Fibroblast of the aortic adventitia (primary cell): ENCODE measurements around the gene ALKAL2. TPM values are rescaled to one million over a fixed set of nuclear protein-coding genes. Genes with fewer than 3 reads are reported as not detected.
"Not testable (repeated sequence)": the region's sequence is repeated elsewhere in the genome, so short reads cannot be mapped to it uniquely, and the experiment has no call there.

Experiments used
- DNase-seq: peaks from one replicate; pipeline ENCODE4 v3.0.0-alpha.2; 2010; ENCODE audit warnings: low read depth
- H3K4me3 ChIP-seq: 2 replicates; pipeline ENCODE4 v1.5.1; 2011; ENCODE audit warnings: low read depth, mild to moderate bottlenecking, control low read depth, low read length, moderate library complexity
- total RNA-seq: library from RNA; depleted of rRNA; stranded (reverse); fragments of >200 nt; gene quantifications from 2 replicates; pipeline ENCODE4 v1.2.3, GENCODE V29; 2012; ENCODE audit warnings: low replicate concordance
- TF ChIP-seq, protein P1 (sequence below): IDR thresholded peaks from 2 replicates; pipeline ENCODE4 v1.5.1; 2011; ENCODE audit warnings: mild to moderate bottlenecking, low read length, control low read depth, inconsistent platforms; ENCODE audit not compliant: insufficient read depth

Gene ALKAL2
- total RNA-seq, 1 donor = 1.3 TPM

DNA sequence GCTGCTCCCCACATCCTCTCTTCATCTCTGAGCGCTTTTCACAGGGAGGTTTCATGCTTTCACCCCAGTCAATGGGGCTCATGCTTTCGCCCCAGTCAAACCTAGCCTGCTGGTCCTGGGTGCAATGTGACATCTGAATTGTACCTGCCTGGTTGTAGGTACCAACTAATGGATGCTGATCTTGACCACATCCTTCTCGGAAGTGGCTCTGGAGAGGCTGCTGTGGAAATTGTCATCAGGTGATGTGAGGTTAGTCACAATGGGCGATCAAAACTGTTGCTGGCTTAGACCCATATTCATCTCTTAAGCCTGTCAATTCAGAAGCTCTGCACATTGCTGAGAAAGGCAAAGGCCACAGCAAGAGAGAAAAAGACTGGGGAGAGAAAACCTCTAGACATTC, 32.7 kb upstream of the ALKAL2 start:
- TF ChIP-seq, protein P1, sequence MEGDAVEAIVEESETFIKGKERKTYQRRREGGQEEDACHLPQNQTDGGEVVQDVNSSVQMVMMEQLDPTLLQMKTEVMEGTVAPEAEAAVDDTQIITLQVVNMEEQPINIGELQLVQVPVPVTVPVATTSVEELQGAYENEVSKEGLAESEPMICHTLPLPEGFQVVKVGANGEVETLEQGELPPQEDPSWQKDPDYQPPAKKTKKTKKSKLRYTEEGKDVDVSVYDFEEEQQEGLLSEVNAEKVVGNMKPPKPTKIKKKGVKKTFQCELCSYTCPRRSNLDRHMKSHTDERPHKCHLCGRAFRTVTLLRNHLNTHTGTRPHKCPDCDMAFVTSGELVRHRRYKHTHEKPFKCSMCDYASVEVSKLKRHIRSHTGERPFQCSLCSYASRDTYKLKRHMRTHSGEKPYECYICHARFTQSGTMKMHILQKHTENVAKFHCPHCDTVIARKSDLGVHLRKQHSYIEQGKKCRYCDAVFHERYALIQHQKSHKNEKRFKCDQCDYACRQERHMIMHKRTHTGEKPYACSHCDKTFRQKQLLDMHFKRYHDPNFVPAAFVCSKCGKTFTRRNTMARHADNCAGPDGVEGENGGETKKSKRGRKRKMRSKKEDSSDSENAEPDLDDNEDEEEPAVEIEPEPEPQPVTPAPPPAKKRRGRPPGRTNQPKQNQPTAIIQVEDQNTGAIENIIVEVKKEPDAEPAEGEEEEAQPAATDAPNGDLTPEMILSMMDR = no peak
- DNase-seq = no peak
- no peak overlapping the region for H3K4me3 ChIP-seq

DNA sequence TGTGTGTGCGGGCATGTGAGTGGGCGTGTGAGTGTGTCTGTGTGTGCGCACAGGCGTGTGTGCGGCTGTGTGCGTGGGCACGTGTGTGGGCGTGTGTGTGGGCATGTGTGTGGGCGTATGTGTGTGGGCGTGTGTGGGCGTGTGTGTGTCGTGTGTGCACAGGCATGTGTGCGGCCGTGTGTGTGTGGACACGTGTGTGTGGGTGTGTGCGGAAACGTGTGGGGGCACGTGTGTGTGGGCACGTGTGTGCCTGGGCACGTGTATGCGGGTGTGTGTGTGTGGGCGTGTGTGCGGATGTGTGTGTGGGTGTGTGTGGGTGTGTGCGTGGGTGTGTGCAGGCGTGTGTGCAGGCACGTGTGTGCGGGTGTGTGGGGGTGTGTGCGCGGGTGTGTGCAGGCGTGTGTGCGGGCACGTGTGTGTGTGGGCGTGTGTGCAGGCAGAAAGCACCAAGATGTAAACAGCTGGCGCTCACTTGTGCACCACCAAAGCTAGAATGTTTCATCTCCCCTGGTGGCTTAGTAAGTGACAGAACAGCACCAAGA, 31.2 kb upstream of the ALKAL2 start:
- TF ChIP-seq, protein P1 = no peak
- H3K4me3 ChIP-seq = no peak overlapping the region
- no peak for DNase-seq

DNA sequence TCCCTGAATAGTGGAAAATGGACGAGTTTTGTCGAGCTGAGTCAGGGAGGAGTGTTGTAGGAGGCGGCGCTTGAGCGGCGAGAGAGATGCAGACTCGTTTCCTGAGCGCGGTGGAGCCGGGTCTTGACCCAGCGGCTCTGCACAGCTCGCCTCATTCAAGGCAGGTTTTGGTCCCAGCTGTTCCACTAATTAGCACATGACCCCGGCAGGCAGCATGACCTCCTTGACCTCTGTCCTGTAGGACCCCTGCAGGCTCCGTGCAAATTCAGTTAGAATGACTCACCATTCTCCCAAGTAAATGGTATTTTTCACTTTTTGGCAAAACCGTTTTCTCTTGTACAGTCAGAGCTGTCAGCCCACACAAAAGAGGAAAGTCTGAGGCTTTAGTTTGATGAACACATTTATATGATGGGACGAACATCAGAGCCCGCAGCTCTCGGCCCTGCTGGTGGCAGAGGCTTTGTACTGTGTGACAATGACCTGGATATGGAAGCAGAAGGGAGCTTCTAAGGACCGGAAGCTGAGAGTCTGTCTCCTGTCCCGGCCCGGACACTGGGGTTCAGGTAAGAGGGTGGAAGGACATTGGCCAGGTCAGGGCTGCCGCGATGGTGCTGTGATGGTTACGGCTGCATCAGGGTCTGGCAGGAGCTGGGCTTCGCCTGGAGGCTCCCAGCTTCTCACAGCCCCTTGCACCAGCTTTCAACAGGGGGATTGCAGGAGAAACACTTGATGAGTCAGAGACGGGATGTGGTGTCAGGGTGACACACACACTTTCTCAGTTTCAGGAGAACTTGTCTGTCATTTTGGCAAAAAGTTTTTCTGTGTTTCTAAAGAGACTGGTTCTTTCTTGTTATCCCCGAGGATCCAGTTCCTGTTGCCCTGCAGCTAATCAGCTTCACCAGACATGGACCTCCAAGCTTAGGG, 29.9 kb upstream of the ALKAL2 start:
- peak; percentile 12 for DNase-seq
- H3K4me3 ChIP-seq = no peak overlapping the region
- TF ChIP-seq, protein P1 = no peak

DNA sequence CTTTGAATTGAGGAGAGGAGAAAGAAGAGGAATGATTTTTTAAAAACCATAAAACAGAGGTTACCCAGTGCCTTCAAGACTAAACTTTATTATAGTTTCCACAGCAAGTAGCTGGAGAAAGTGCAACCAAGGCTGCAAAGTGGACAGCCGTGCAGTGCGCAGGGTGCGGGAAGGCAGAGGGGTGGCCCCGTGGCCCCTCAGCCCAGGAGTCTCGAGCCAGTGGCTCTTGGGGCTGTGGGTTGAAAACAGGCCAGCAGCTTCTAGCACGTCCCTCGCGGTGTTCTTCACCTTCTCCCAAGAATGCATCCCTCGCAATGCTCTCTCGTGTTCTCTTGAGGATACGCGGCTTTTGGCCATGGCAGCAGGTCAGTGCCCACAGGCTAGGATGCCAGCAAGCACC, 28.5 kb upstream of the ALKAL2 start:
- no peak overlapping the region for H3K4me3 ChIP-seq
- TF ChIP-seq, protein P1 = no peak
- no peak for DNase-seq

DNA sequence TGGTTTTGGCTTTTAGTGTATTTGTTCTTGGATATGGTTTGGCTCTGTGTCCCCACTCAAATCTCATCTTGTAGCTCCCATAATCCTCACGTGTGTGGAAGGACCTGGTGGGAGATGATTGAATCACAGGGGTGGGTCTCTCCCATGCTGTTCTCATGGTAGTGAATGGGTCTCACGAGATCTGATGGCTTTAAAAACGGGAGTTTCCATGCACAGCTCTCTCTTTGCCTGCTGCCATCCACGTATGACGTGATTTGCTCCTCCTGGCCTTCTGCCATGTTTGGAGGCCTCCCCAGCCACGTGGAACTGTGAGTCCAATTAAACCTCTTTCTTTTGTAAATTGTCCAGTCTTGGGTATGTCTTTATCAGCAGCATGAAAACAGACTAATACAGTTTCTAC, 28.0 kb upstream of the ALKAL2 start:
- not testable (repeated sequence) for H3K4me3 ChIP-seq, DNase-seq

DNA sequence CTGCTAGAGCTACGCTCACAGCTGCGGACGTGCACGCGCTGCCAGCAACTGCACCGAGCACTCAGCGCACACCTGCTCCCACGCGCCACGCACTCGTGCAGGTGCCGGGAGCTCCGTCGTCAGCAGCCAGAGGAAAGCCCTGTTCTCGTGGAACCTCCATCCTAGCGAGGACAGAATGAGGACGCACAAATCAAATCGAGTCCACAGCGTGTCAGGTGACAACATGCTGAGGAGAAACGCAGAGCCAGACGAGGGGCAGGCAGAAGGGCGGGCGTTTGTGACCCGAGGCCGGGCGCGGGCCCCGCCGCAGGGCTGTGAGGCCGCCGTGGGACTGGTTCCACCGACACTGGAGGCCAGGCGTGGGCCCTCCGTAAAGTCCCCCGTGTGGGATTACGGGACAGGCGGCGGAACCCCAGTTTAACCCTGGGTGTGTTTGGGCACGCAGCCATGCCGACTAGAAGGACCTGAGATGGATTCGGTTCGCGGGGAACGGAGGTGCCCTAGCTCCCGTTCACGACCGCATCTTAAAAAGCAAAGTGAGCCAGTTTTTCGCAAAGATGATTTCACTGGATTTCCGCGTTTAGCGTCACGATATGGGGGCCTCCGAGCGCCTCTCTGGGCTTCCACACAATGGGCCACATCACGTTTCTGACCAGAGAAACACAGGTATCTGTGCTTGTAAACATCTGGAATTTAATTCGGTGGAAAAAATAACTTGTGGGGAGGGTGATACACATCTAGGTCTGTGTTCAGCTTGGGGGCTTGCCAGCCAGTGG, 26.9 kb upstream of the ALKAL2 start:
- H3K4me3 ChIP-seq = no peak overlapping the region
- TF ChIP-seq, protein P1 = no peak
- no peak for DNase-seq

DNA sequence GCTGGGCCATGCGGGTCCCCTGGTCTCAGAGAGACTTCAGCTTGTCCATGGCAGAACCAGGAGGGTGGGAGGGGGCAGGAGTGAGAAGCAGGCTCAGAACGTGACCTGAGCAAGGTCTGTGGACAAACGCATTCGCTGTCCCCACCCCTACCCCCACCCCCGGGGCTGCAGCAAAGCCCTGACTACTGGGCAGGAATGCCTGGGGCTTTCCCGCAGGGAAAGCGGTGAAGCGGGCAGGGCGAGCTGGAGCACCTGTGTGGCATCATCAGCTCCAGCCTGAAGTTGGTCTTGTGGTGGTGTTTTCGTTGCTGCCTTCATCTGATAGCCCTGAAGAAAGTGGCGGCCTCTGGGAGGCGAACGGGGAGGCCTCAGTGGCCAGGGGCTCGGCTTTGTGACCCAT, 26.1 kb upstream of the ALKAL2 start:
- no peak for DNase-seq
- no peak overlapping the region for H3K4me3 ChIP-seq
- TF ChIP-seq, protein P1 = no peak
